IMR-90 (cell line): ENCODE data around the gene TANGO2. TPM values are rescaled to one million over a fixed set of nuclear protein-coding genes. Genes with fewer than 3 reads are reported as not detected.

ENCODE experiments used
- ATAC-seq: fragments of 200-7000 bp; cut with Tn5 transposase; 2 replicates; pipeline ENCODE4 v1.9.1; 2020; ENCODE audit warnings: low read depth, mild to moderate bottlenecking, moderate library complexity
- BruUV-seq: library from RNA; stranded (reverse); fragments of 400-500 nt; replicated peaks from 2 replicates; lab custom pipeline; 2021; lab: Mats Ljungman, UMichigan
- CTCF ChIA-PET: fragments of 300-600 bp; formaldehyde crosslinking; extraction: SDS; loops from one replicate; lab custom pipeline; 2021; ENCODE audit warnings: antibody characterized with exemption; lab: Yijun Ruan, JAX
- POLR2A ChIA-PET: fragments of 300-600 bp; sonication (Branson Sonifier 250); formaldehyde crosslinking; loops from one replicate; lab custom pipeline; 2022; ENCODE audit warnings: antibody characterized with exemption; ENCODE audit not compliant: unreplicated experiment; lab: Charles Lee
- DNase-seq: peaks from one replicate; pipeline ENCODE4 v3.0.0; 2013
- H2AFZ ChIP-seq: replicated peaks from 2 replicates; pipeline ENCODE3; 2013; ENCODE audit warnings: low read length, mild to moderate bottlenecking; ENCODE audit not compliant: poor library complexity
- H2AK5ac ChIP-seq: 2 replicates; pipeline ENCODE4 v1.6.1; 2013; ENCODE audit warnings: low read depth, low read length, inconsistent platforms
- H2AK9ac ChIP-seq: replicated peaks from 2 replicates; pipeline ENCODE3; 2013; ENCODE audit warnings: mild to moderate bottlenecking, low read depth, low read length, moderate library complexity; ENCODE audit not compliant: poor library complexity
- H2BK120ac ChIP-seq: 2 replicates; pipeline ENCODE4 v1.6.1; 2013; ENCODE audit warnings: low read depth, low read length, inconsistent platforms
- H2BK15ac ChIP-seq: 3 replicates; pipeline ENCODE4 v1.6.1; 2013; ENCODE audit warnings: low read depth, low read length, inconsistent platforms
- H2BK20ac ChIP-seq: 2 replicates; pipeline ENCODE4 v1.6.1; 2013; ENCODE audit warnings: low read depth, mild to moderate bottlenecking, inconsistent platforms, low read length, moderate library complexity
- H2BK5ac ChIP-seq: 2 replicates; pipeline ENCODE4 v1.6.1; 2013; ENCODE audit warnings: mild to moderate bottlenecking, low read depth, low read length, inconsistent platforms; ENCODE audit not compliant: poor library complexity, severe bottlenecking
- H3K14ac ChIP-seq: replicated peaks from 2 replicates; pipeline ENCODE4 v1.6.1; 2013; ENCODE audit warnings: low read depth, low read length, inconsistent platforms
- H3K18ac ChIP-seq: 2 replicates; pipeline ENCODE4 v1.6.1; 2013; ENCODE audit warnings: low read depth, low read length, control low read depth
- H3K23ac ChIP-seq: 2 replicates; pipeline ENCODE4 v1.6.1; 2013; ENCODE audit warnings: low read depth, low read length, inconsistent platforms
- H3K27ac ChIP-seq: 2 replicates; pipeline ENCODE4 v1.5.1; 2013; ENCODE audit warnings: mild to moderate bottlenecking, control low read depth, low read length; ENCODE audit not compliant: insufficient read depth
- H3K27me3 ChIP-seq: 2 replicates; pipeline ENCODE4 v1.6.1; 2013; ENCODE audit warnings: low read length; ENCODE audit not compliant: control insufficient read depth, insufficient read depth
- H3K36me3 ChIP-seq: 2 replicates; pipeline ENCODE4 v1.6.1; 2013; ENCODE audit warnings: low read length, mixed read lengths; ENCODE audit not compliant: control insufficient read depth, insufficient read depth
- H3K4ac ChIP-seq: 2 replicates; pipeline ENCODE4 v1.6.1; 2013; ENCODE audit warnings: low read depth, low read length, inconsistent platforms
- H3K4me1 ChIP-seq: 2 replicates; pipeline ENCODE4 v1.6.1; 2013; ENCODE audit warnings: low read length, mixed read lengths; ENCODE audit not compliant: control insufficient read depth, insufficient read depth
- H3K4me2 ChIP-seq: 2 replicates; pipeline ENCODE4 v1.6.1; 2013; ENCODE audit warnings: low read depth, mild to moderate bottlenecking, control low read depth, low read length, moderate library complexity
- H3K4me3 ChIP-seq: 2 replicates; pipeline ENCODE4 v1.5.1; 2013; ENCODE audit warnings: low read depth, mild to moderate bottlenecking, control low read depth, low read length, moderate library complexity; ENCODE audit not compliant: insufficient read depth
- H3K56ac ChIP-seq: 2 replicates; pipeline ENCODE4 v1.6.1; 2013; ENCODE audit warnings: low read length, inconsistent platforms; ENCODE audit not compliant: insufficient read depth; ENCODE audit errors: extremely low read depth
- H3K79me1 ChIP-seq, 2 experiments: 2 replicates each; pipeline ENCODE4 v1.6.1; 2013; ENCODE audit warnings: low read length in 2 of 2, inconsistent platforms in 1 of 2, low read depth in 1 of 2
- H3K9ac ChIP-seq: 2 replicates; pipeline ENCODE4 v1.6.1; 2013; ENCODE audit warnings: low read depth, low read length, control low read depth
- H3K9me1 ChIP-seq: 2 replicates; pipeline ENCODE4 v1.6.1; 2013; ENCODE audit warnings: low read length, inconsistent platforms; ENCODE audit not compliant: insufficient read depth
- H3K9me3 ChIP-seq: 2 replicates; pipeline ENCODE4 v1.6.1; 2013; ENCODE audit warnings: low read length; ENCODE audit not compliant: control insufficient read depth, insufficient read depth
- H4K20me1 ChIP-seq: 2 replicates; pipeline ENCODE4 v1.6.1; 2013; ENCODE audit warnings: low read length, inconsistent platforms; ENCODE audit not compliant: insufficient read depth
- H4K5ac ChIP-seq: 2 replicates; pipeline ENCODE4 v1.6.1; 2013; ENCODE audit warnings: mild to moderate bottlenecking, low read depth, low read length, control low read depth
- H4K8ac ChIP-seq, 2 experiments: 2 replicates each; pipeline ENCODE4 v1.6.1; 2013; ENCODE audit warnings: low read depth in 2 of 2, low read length in 2 of 2, control low read depth in 1 of 2, inconsistent platforms in 1 of 2
- H4K91ac ChIP-seq: 2 replicates; pipeline ENCODE4 v1.6.1; 2013; ENCODE audit warnings: low read depth, low read length, inconsistent platforms; ENCODE audit not compliant: insufficient read depth
- CEBPB ChIP-seq: IDR thresholded peaks from 2 replicates; pipeline ENCODE4 v1.6.1; 2012; ENCODE audit warnings: low read depth, low read length, improper control_type of control experiment
- WGBS, 2 experiments: methylation state at CpG; one replicate each; pipeline versions ENCODE4 v1.1.5 to v1.1.7; 2013; ENCODE audit warnings: missing lambda C conversion rate in 2 of 2; ENCODE audit not compliant: insufficient read length in 1 of 2; ENCODE audit errors: extremely low coverage in 2 of 2; 5-methylcytosine and 5-hydroxymethylcytosine counted together
- dilution Hi-C: fragments of 300-500 bp; cut with HindIII; formaldehyde crosslinking; loops from one replicate; pipeline ENCODE4 v1.14.3; 2018; ENCODE audit warnings: low sequenced_read_pairs; ENCODE audit not compliant: unreplicated experiment
- in situ Hi-C: fragments of 300-500 bp; cut with MboI; formaldehyde crosslinking; loops from 3 replicates; pipeline ENCODE4 v1.14.3; 2019; ENCODE audit warnings: low sequenced_read_pairs, inconsistent platforms, mixed read lengths
- intact Hi-C: fragments of 100-400 bp; cut with micrococcal nuclease; formaldehyde crosslinking; loops from 2 replicates; pipeline ENCODE4 v1.10.0; 2022
- polyA plus RNA-seq, 3 experiments: library from polyadenylated mRNA; depleted of rRNA; stranded (reverse); fragments of >200 nt; gene quantifications; 2 replicates each; pipeline ENCODE4 v1.2.3, GENCODE V29; 2012; ENCODE audit warnings: low replicate concordance in 1 of 3
- total RNA-seq: library from RNA; depleted of rRNA; stranded (reverse); fragments of >200 nt; gene quantifications from 2 replicates; pipeline ENCODE4 v1.2.3, GENCODE V29; 2012
- TF ChIP-seq, protein P1 (sequence below): fragments of 150-350 bp; IDR thresholded peaks from 2 replicates; pipeline ENCODE4 v1.6.1; 2016; ENCODE audit warnings: low read depth, mild to moderate bottlenecking, low read length, moderate library complexity, borderline replicate concordance
- TF ChIP-seq, protein P2 (sequence below): conservative IDR thresholded peaks from 2 replicates; pipeline ENCODE4 v1.5.1; 2012; ENCODE audit warnings: mild to moderate bottlenecking, low read depth, low read length, improper control_type of control experiment

Gene TANGO2
- total and polyA plus RNA-seq, 2 of the 4 experiments (the other 2 are of a cell fraction), result 45.1 to 75.1 TPM

GRCh38 chr22:20106849-20107237 lies 85.9 kb downstream of the TANGO2 start:
- TF ChIP-seq, protein P1, sequence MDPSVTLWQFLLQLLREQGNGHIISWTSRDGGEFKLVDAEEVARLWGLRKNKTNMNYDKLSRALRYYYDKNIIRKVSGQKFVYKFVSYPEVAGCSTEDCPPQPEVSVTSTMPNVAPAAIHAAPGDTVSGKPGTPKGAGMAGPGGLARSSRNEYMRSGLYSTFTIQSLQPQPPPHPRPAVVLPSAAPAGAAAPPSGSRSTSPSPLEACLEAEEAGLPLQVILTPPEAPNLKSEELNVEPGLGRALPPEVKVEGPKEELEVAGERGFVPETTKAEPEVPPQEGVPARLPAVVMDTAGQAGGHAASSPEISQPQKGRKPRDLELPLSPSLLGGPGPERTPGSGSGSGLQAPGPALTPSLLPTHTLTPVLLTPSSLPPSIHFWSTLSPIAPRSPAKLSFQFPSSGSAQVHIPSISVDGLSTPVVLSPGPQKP, result no peak
- TF ChIP-seq CEBPB, result no peak
- TF ChIP-seq, protein P2, sequence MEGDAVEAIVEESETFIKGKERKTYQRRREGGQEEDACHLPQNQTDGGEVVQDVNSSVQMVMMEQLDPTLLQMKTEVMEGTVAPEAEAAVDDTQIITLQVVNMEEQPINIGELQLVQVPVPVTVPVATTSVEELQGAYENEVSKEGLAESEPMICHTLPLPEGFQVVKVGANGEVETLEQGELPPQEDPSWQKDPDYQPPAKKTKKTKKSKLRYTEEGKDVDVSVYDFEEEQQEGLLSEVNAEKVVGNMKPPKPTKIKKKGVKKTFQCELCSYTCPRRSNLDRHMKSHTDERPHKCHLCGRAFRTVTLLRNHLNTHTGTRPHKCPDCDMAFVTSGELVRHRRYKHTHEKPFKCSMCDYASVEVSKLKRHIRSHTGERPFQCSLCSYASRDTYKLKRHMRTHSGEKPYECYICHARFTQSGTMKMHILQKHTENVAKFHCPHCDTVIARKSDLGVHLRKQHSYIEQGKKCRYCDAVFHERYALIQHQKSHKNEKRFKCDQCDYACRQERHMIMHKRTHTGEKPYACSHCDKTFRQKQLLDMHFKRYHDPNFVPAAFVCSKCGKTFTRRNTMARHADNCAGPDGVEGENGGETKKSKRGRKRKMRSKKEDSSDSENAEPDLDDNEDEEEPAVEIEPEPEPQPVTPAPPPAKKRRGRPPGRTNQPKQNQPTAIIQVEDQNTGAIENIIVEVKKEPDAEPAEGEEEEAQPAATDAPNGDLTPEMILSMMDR, result no peak
- Histone ChIP-seq H2AK9ac (no peak overlapping the region), H3K18ac (no peak overlapping the region), H3K9ac (no peak overlapping the region), H3K4ac (no peak overlapping the region), H3K79me1 (peaks cover 14 to 47% of the 10 kb centered on the region in 2 experiments), H2BK20ac (no peak overlapping the region), H3K36me3 (peaks cover 77% of the 10 kb centered on the region), H3K23ac (no peak overlapping the region), H2AK5ac (no peak overlapping the region), H3K9me1 (no peaks in the 10 kb centered on the region), H2AFZ (no peak overlapping the region), H4K20me1 (peaks cover 62% of the 10 kb centered on the region), H2BK120ac (no peak overlapping the region), H2BK5ac (no peak overlapping the region), H4K91ac (no peak overlapping the region), H2BK15ac (no peak overlapping the region), H3K27me3 (no peaks in the 10 kb centered on the region), H3K14ac (no peak overlapping the region), H3K4me3 (no peak overlapping the region), H4K8ac (no peak overlapping the region), H4K5ac (no peak overlapping the region), H3K4me2 (no peak overlapping the region), H3K4me1 (no peaks in the 10 kb centered on the region), H3K9me3 (no peaks in the 10 kb centered on the region), H3K27ac (no peak overlapping the region), H3K56ac (no peak overlapping the region)
- ATAC-seq (no peak), DNase-seq (no peak)
- POLR2A ChIA-PET, result no interaction called here
- in situ Hi-C loops (no loop called here), dilution Hi-C loops (no loop called here), intact Hi-C loops (no loop called here)
- 100% methylated on average over 5 of the region's 10 CpGs; no CpG with 5 or more reads in 1 of the 2 experiments for WGBS, 2 experiments
- no TSS peak for BruUV-seq
- CTCF ChIA-PET, result no interaction called here
